Gastrocnemius medialis (tissue), 4 donors: Measurements from ENCODE around the gene VAC14.

Source experiments
- CTCF ChIP-seq, 5 experiments: fragments of 450-650 bp in 3 of 5; fragments of 200-600 bp in 2 of 5; sonication (generic) in 2 of 5; IDR thresholded peaks in 4 of 5; conservative IDR thresholded peaks in 1 of 5; 1 replicate in 4 of 5; 2 replicates in 1 of 5; pipeline ENCODE4 v1.5.1; 2016 to 2019; ENCODE audit warnings: antibody characterized with exemption in 5 of 5, mild to moderate bottlenecking in 3 of 5, moderate library complexity in 3 of 5
- POLR2A ChIP-seq, 2 donors: fragments of 450-650 bp; IDR thresholded peaks; one replicate each; pipeline ENCODE4 v1.6.1; 2017; ENCODE audit warnings: antibody characterized with exemption in 2 of 2, mild to moderate bottlenecking in 2 of 2, moderate library complexity in 2 of 2

GRCh38 chr16:70754371-70754770 is 46.6 kb downstream of the VAC14 start:
- TF ChIP-seq CTCF (IDR thresholded peaks at IDR 0.05 in 4 of 5, conservative IDR thresholded peaks at IDR 0.05 in 1 of 5) (no peak), POLR2A (IDR thresholded peaks at IDR 0.05) (no peak)
